MCF 10A (cell line): ENCODE data around the gene SDC3. TPM values are rescaled to one million over a fixed set of nuclear protein-coding genes. Genes with fewer than 3 reads are reported as not detected.

ENCODE experiments used
- BruUV-seq: library from RNA; stranded (reverse); fragments of 400-500 nt; replicated peaks from 2 replicates; lab custom pipeline; 2021; lab: Mats Ljungman, UMichigan
- CTCF ChIA-PET: fragments of 300-600 bp; sonication (Branson Sonifier 250); formaldehyde crosslinking; extraction: SDS; loops from one replicate; lab custom pipeline; 2021; ENCODE audit warnings: antibody characterized with exemption, inconsistent platforms; lab: Yijun Ruan, JAX
- POLR2A ChIA-PET: fragments of 300-600, 350-650 bp; sonication (Branson Sonifier 250); formaldehyde crosslinking; extraction: SDS; loops from one replicate; lab custom pipeline; 2020; ENCODE audit warnings: antibody characterized with exemption, inconsistent platforms; lab: Yijun Ruan, JAX
- DNase-seq: peaks from one replicate; pipeline ENCODE4 v3.0.0-alpha.2; 2018; ENCODE audit not compliant: unreplicated experiment
- H3K27ac Mint-ChIP-seq: one replicate; pipeline ENCODE4 v1.8.0; 2022; ENCODE audit warnings: mild to moderate bottlenecking, low read depth, mixed read lengths; ENCODE audit not compliant: unreplicated experiment
- H3K27me3 Mint-ChIP-seq: one replicate; pipeline ENCODE4 v1.8.0; 2022; ENCODE audit warnings: mixed read lengths; ENCODE audit not compliant: insufficient read depth, unreplicated experiment
- H3K36me3 Mint-ChIP-seq: one replicate; pipeline ENCODE4 v1.8.0; 2022; ENCODE audit warnings: mild to moderate bottlenecking, moderate library complexity, mixed read lengths; ENCODE audit not compliant: insufficient read depth, unreplicated experiment
- H3K4me1 Mint-ChIP-seq: one replicate; pipeline ENCODE4 v1.8.0; 2022; ENCODE audit warnings: mixed read lengths; ENCODE audit not compliant: insufficient read depth, unreplicated experiment
- H3K4me3 Mint-ChIP-seq: one replicate; pipeline ENCODE4 v1.8.0; 2022; ENCODE audit warnings: mild to moderate bottlenecking, moderate library complexity, mixed read lengths; ENCODE audit not compliant: unreplicated experiment
- H3K9me3 Mint-ChIP-seq: one replicate; pipeline ENCODE4 v1.8.0; 2022; ENCODE audit warnings: mixed read lengths; ENCODE audit not compliant: unreplicated experiment
- intact Hi-C: fragments of 100-400 bp; cut with micrococcal nuclease; formaldehyde crosslinking; loops from 2 replicates; pipeline ENCODE4 v1.14.1; 2022
- total RNA-seq: library from RNA; stranded (reverse); gene quantifications from 2 replicates; pipeline ENCODE4 v1.2.3, GENCODE V29; 2022
- TF ChIP-seq, protein P1 (sequence below): fragments of 200-600 bp; IDR thresholded peaks from one replicate; pipeline ENCODE4 v1.8.0; 2022; ENCODE audit warnings: antibody characterized with exemption, mild to moderate bottlenecking; ENCODE audit not compliant: unreplicated experiment

SDC3 gene
- total RNA-seq, 1 experiment from 2014 or later: 21.7 TPM

DNA sequence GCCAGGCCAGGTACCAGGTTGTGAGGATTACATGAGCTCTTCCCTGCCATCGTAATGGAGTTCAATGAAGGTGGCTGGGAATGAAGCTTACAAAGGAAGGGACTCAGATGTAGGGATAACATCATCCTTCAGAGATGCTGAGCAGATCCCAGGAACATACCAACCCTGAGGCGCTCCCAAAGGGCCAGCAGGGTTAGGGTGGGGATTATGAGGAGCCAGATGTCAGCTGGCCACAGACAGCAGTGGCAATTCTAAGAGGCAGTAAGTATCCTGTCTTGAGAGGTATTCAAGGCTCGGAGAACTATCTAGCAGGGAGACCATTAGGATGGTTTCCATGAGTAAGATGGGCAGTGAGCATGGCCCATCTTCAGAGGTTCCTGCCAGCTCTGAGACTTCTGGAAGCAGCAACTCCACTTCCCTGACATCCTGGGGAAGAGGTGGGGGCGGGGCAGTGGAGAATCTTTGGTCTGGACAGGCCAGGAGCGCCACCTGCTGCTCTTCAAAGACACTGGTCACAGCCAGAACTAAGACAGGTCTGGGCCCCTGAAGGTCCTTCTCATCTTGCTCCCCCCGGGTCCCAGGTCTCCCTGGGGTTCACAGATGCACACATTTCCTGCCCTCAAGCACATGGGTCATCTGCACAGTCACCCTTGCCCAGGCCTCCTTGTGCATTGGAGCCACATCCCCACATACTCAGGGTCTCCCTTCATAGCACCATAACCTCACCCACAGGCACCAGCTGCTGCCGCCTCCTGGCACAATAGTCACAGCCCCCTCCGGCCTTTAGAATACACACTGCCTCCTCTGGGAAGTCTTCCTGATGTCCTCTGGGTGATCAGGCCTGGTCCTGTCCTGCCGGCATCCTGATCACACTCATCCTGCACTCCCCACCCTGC lies 2.7 kb upstream of the SDC3 start:
- TF ChIP-seq, protein P1, sequence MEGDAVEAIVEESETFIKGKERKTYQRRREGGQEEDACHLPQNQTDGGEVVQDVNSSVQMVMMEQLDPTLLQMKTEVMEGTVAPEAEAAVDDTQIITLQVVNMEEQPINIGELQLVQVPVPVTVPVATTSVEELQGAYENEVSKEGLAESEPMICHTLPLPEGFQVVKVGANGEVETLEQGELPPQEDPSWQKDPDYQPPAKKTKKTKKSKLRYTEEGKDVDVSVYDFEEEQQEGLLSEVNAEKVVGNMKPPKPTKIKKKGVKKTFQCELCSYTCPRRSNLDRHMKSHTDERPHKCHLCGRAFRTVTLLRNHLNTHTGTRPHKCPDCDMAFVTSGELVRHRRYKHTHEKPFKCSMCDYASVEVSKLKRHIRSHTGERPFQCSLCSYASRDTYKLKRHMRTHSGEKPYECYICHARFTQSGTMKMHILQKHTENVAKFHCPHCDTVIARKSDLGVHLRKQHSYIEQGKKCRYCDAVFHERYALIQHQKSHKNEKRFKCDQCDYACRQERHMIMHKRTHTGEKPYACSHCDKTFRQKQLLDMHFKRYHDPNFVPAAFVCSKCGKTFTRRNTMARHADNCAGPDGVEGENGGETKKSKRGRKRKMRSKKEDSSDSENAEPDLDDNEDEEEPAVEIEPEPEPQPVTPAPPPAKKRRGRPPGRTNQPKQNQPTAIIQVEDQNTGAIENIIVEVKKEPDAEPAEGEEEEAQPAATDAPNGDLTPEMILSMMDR: peak; percentile 85
- POLR2A ChIA-PET: interaction anchor here (0.6 to 5.2 kb wide), 13 partner anchors 10 to 192 kb away, joined by 3 to 56 read pairs (median 11); no protein-coding TSS in a partner anchor
- intact Hi-C loops: loop anchor here (1.0 kb wide), 3 partner anchors 110 to 192 kb away; no protein-coding TSS in a partner anchor
- BruUV-seq: no TSS peak
- DNase-seq: peak; percentile 91
- CTCF ChIA-PET: interaction anchor here (0.6 to 14.3 kb wide), 46 partner anchors 10 to 848 kb away, joined by 3 to 494 read pairs (median 4); partner anchors contain the start of gene MATN1
- H3K36me3 Mint-ChIP-seq: peaks cover 8% of the 10 kb centered on the region
- peaks cover 15% of the 10 kb centered on the region for H3K4me1 Mint-ChIP-seq
- H3K9me3 Mint-ChIP-seq: no peaks in the 10 kb centered on the region
- no peak overlapping the region for H3K27ac Mint-ChIP-seq
- H3K27me3 Mint-ChIP-seq: no peaks in the 10 kb centered on the region
- H3K4me3 Mint-ChIP-seq: no peak overlapping the region

- no peak for DNase-seq
- TF ChIP-seq, protein P1: no peak
- intact Hi-C loops: no loop called here
- peak overlapping the region; percentile 72 for H3K4me3 Mint-ChIP-seq
- peaks cover 15% of the 10 kb centered on the region for H3K4me1 Mint-ChIP-seq
- ChIA-PET CTCF (interaction anchor here (0.7 to 14.3 kb wide), 13 partner anchors 20 to 529 kb away, joined by 3 to 494 read pairs (median 6); no protein-coding TSS in a partner anchor), POLR2A (interaction anchor here (0.9 to 5.2 kb wide), 12 partner anchors 12 to 193 kb away, joined by 3 to 56 read pairs (median 14); no protein-coding TSS in a partner anchor)
- peaks cover 8% of the 10 kb centered on the region for H3K36me3 Mint-ChIP-seq
- BruUV-seq: no TSS peak
- no peaks in the 10 kb centered on the region for H3K27me3 Mint-ChIP-seq
- H3K27ac Mint-ChIP-seq: no peak overlapping the region
- H3K9me3 Mint-ChIP-seq: no peaks in the 10 kb centered on the region
These were observed 959 bp upstream of the SDC3 start for GRCh38 chr1:30909365-30910068.

- DNase-seq: no peak
- POLR2A ChIA-PET: interaction anchor here (5.2 kb wide), 1 partner anchor 189 kb away, joined by 41 read pairs; no protein-coding TSS in a partner anchor
- no TSS peak for BruUV-seq
These were observed 252 bp downstream of the SDC3 start for GRCh38 chr1:30908316-30908695.

More at GRCh38 chr1:30908316-30908695, 252 bp downstream of the SDC3 start:
- Mint-ChIP-seq H3K4me3 (peak overlapping the region; percentile 75), H3K9me3 (no peaks in the 10 kb centered on the region), H3K36me3 (peaks cover 8% of the 10 kb centered on the region), H3K27me3 (no peaks in the 10 kb centered on the region), H3K27ac (no peak overlapping the region), H3K4me1 (peaks cover 15% of the 10 kb centered on the region)
- CTCF ChIA-PET: interaction anchor here (8.0 to 14.3 kb wide), 2 partner anchors 105 to 127 kb away, joined by 118 to 494 read pairs; no protein-coding TSS in a partner anchor
- intact Hi-C loops: no loop called here
- TF ChIP-seq, protein P1: no peak
